IPS DF 19.7 (cell line): Measurements from ENCODE around the gene STRADA.

ENCODE experiments used
- DNase-seq: peaks from one replicate; pipeline ENCODE4 v3.0.0-alpha.2; 2013; ENCODE audit warnings: low read depth, low spot score

Gene STRADA

GRCh38 chr17:63686138-63686685 lies 55.4 kb downstream of the STRADA start:
- DNase-seq: no peak

- DNase-seq: no peak
Measured at GRCh38 chr17:63685578-63685977, 56.0 kb downstream of the STRADA start.

- DNase-seq: no peak
Measured at GRCh38 chr17:63685041-63685440, 56.6 kb downstream of the STRADA start.

GRCh38 chr17:63682981-63683380 lies 58.6 kb downstream of the STRADA start:
- no peak for DNase-seq

GRCh38 chr17:63682441-63682840 lies 59.2 kb downstream of the STRADA start:
- no peak for DNase-seq

GRCh38 chr17:63681530-63681929 lies 60.1 kb downstream of the STRADA start:
- no peak for DNase-seq

GRCh38 chr17:63680700-63681099 lies 60.9 kb downstream of the STRADA start:
- no peak for DNase-seq

- no peak for DNase-seq
Measured at GRCh38 chr17:63679214-63679613, 62.4 kb downstream of the STRADA start.

- no peak for DNase-seq
Measured at GRCh38 chr17:63676584-63676983, 65.0 kb downstream of the STRADA start.

GRCh38 chr17:63675607-63676546 lies 65.7 kb downstream of the STRADA start:
- DNase-seq: no peak

GRCh38 chr17:63675231-63675606 lies 66.4 kb downstream of the STRADA start:
- no peak for DNase-seq

- DNase-seq: no peak
Measured at GRCh38 chr17:63672856-63673255, 68.7 kb downstream of the STRADA start.

- DNase-seq: no peak
Measured at GRCh38 chr17:63665527-63666214, 75.9 kb downstream of the STRADA start.

GRCh38 chr17:63659850-63660249 lies 81.7 kb downstream of the STRADA start:
- DNase-seq: no peak

GRCh38 chr17:63658366-63658765 lies 83.2 kb downstream of the STRADA start:
- DNase-seq: no peak

- no peak for DNase-seq
Measured at GRCh38 chr17:63657786-63658185, 83.8 kb downstream of the STRADA start.

- DNase-seq: no peak
Measured at GRCh38 chr17:63653050-63653449, 88.5 kb downstream of the STRADA start.
